HG03039 (cell line): ENCODE measurements around the gene GCAT.
"Not testable (repeated sequence)": the region's sequence is repeated elsewhere in the genome, so short reads cannot be mapped to it uniquely, and the experiment has no call there.

Experiments
- ATAC-seq: cut with Tn5 transposase; IDR thresholded peaks from one replicate; pipeline ENCODE4 v1.9.1; 2021; ENCODE audit warnings: mild to moderate bottlenecking, moderate library complexity; ENCODE audit not compliant: unreplicated experiment

Gene GCAT

DNA sequence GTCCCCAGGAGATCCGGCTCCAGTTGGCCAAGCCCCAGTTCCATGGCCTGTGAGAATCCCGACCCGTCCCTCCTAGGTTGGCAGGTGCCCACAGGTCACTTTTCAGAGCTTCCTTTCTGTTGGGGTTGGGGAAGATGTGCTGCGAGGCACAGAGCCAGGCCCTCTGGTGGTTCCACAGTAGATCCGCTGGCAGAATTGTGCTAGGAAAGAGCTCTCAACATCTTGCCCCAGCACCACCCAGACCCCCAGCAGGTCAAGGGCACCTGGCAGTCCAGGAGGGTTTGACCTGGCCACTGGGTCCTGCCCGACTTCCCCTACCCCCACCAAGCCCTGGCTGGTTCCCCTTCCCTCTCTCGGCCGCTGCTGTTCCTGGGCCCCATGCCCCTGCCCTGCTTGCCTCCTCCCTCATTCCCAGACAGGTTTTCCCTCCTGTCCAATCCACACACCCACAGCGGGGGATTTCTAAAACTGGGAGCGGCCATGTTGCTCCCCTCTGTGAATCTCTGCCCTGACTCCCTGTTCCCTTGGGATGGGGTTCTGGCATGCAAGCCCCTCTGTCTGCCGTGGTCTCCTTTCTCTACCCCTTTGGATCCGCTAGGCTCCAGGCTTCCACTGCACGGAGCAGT lies 26.2 kb upstream of the GCAT start:
- ATAC-seq = no peak

DNA sequence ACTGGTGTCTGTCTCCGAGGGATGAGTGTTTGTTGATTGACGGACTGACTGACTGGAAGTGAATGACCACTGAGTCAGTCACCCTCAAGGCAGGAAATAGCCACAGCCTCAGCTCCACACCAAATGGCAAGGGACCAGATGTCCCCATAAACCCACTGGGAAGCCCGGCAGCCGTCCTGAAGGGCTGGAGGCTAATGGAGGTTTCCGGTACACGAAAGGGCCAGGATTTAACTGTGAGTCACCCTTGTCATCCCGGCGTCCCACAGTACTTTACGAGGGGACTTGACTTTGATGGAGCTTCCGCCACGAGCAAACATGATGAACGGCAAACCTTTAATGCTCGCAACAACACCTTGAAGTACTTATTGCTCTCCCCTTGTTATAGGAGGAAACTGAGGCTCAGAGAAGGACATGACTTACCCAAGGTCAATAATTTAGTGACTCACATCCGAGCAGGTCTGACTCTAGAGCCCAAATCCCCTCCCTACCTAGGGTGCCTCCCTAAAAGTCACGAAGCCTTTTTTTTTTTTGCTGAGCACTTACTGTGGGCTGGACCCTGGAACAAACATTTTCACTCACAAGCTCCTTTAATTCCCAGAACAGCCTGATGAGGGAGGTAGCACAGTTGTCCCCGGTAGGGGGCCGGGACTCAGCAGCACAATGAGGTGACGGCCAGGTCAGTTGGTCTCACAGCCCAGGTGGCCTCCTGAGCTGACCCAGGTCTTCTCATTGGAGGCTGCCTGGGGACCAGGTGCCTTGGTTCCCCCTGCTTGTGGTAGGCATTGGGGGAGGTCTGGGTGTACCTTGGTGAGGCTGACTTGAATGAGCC lies 25.2 kb upstream of the GCAT start:
- no peak for ATAC-seq

DNA sequence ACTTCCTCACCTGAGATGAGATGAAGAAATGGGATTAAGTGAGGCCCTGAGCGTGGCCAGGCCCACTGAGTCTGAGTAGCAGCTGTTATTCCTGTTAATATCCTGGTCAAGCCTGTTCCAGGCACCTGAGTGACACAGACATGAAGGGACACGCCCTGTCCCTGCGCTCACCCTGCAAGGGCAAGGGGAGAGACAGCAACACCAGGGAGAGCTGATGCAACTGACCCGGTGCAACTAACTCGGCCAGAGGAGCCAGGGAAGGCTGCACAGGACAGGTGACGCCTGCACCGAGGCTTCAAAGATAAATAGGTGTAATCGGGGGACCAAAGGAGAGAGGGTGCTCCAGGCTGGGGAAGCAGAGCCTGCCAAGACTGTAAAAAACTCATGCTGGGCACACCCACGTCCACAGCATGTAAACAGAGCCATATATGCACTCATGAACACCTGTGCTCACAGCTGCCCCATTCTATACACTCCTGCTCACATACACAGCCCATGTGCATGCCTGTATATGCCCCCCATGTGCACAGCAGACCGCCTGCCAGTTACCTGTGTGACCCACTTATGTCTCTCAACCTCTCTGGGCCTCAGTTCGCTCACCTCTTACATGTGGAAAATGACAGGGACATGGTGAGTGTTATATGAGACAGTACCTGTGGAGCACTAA lies 22.8 kb upstream of the GCAT start:
- ATAC-seq = no peak

DNA sequence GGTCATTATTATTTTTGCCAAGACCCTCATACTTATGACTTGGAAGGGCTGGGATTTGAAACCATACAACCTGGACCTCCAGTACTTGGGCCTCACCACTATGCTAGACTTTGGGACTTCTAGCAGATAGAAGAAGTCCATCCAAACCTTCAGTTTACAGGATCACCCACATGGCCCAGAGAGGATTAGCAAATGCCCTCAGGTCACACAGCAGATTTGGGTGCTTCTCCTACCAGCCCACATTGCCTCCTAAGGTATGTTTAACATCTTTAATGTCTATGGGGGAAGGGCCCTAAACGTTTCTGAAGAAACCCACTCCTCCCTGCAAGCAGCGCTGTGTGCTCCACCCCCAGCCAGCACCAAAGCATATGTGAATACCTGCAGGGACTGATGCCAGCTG lies 17.5 kb upstream of the GCAT start:
- no peak for ATAC-seq

DNA sequence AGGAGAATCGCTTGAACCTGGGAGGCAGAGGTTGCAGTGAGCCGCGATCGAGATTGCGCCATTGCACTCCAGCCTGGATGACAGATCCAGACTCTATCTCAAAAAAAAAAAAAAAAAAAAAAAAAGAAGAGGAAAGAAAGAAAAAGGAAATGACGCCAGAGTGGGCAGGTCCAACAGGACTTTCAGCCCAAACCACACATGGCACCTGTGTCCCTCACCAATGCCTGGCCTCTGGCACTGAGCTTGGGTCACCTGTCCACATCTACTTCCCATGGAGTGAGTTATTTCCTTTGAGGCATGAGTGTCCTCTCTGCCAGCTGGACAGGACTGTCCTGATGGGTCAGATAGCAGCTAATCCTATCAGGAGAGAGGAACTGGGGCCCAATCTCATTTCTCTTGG lies 15.2 kb upstream of the GCAT start:
- ATAC-seq = no peak

DNA sequence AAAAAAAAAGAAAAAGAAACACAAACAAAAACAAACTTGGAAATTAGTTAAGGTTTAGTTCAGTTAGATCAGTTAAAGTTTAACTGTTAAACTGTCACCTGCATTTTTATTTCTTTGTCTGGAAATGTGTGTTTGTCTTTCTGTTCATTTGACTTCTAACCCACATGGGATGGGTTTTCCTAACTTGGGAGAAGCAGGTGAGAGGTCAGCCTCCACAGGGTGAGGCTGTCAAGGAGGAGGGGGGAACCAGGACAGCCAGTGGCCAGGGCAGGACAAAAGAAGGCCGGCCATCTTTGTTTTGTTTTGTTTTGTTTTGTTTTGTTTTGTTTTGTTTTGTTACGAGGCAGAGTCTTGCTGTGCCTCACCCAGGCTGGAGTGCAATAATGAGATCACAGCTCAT lies 13.4 kb upstream of the GCAT start:
- ATAC-seq = no peak

DNA sequence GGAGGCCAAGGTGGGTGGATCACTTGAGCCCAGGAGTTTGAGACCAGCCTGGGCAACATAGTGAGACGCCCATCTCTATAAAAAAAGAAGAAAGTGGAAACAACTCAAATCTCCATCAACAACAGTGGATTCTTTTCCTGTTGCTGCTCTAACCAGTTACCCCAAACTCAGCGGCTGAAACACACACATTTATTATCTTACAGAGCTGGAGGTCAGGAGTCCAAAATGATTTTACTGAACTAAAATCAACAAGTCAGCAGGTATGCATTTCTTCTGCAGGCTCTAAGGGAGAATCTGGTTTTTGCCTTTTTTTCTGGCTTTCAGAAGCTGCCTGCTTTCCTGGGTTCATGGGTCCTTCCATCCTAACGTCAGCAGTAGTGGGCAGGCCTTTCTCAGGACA lies 11.7 kb upstream of the GCAT start:
- no peak for ATAC-seq

DNA sequence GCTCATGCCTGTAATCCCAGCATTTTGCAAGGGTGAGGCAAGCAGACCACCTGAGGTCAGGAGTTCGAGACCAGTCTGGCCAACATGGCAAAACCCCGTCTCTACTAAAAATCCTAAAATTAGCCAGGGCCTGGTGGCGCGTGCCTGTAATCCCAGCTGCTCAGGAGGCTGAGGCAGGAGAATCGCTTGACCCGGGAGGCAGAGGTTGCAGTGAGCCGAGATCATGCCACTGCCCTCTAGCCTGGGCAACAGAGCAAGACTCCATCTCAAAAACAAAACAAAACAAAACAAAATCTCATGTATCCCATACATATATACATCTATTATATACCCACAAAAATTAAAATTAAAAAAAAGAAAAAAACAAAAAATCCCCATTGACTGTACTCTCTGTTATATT lies 10.5 kb upstream of the GCAT start:
- not testable (repeated sequence) for ATAC-seq

DNA sequence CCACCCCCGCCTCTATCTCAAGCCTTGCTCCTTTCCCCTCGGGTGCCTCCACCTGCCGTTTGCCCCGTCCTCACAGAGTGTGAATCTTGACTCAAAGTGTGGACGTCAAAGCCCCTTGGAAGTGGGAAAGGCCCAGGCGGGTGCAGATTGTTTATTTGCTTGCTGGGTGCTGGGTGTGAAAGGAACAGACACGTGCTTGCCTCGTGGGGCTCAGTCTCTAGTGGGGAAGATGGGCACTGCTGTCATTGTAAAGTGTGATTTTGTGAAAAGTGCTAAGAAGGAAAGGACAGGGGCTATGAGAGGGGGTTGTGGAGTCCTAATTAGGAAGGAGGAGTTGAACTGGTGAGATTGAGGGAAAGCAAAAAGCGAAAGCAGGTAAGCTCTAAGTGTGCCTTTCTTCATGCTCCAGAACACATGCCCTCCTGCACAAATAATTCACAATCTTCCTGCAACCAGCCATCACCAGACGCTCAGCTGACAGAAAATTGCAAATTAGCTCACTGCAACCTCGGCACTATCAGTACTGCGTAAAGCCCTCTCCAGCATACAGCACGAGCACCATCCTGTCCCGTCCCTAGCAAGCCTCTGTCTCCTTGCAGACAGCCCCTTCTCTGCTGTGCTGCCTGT lies 9.7 kb upstream of the GCAT start:
- ATAC-seq = no peak

DNA sequence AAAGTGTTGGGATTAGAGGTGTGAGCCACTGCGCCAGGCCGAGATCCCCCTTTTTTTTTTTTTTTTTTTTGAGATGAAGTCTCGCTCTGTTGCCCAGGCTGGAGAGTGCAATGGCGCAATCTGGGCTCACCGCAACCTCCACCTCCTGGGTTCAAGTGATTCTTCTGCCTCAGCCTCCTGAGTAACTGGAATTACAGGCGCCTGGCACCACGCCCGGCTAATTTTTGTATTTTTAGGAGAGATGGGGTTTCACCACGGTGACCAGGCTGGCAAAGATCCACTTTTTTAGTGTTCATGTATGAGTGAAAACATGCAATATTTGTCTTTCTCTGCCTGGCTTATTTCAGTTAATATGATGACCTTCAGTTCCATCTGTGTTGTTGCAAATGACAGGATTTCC lies 7.8 kb upstream of the GCAT start:
- not testable (repeated sequence) for ATAC-seq

DNA sequence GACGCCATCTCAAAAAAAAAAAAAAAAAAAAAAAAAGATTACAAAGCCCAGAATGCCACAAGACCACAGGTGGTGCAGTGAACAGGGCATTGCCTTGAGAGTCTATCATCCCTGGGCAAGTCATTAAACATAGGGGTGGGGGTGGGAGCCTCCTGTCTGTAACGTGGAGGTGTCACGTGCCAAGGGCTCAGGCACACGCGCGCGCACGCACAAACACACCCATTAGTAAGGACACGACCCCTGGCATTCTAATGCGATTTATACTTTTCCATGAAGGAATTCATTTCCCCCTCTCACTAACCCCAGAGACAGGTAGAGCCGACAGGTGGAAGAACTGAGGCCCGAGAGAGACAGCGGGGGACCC lies 5.8 kb upstream of the GCAT start:
- no peak for ATAC-seq

DNA sequence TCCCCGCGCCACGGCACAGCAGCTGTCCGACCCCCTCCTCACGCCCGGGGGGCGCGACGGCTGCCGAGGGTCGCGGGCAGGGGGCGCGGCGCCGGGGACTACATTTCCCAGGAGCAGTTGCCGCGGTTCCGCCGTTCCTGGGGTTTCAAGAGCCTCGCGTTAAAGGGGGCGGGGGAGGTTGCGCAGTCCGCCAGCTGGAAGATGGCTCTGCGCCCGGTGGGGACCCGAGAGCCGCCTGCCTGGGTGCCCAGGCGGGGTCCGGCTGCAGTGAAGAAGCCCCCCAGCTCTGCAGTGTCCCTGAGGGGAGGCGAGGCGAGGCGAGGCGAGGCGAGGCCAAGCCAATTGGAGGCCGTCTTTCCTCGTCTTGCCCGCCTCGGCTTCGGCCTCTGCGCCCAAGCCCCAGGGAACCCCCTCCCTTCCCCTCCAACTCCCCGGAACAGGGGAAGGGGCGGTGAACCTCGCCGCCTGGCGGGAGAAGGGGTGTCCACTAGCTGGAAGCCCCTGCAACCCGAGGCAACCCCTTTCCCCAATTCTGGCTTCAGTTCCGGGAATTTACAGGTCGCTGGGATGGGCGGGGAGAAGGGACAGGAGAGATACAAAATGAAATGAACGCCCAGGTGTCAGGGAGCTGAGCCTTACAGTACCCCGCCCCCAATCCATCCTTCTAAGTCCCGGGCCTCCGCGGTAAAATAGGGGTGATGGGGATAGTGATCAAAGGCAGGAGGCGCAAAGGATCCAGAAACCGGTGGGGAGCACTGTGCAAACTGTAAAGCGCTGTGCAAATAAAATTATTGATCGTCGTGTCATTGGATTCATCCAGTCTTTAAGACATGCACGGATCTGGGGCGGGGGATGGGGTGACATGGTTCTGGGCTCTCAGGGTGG lies 5.2 kb upstream of the GCAT start:
- no peak for ATAC-seq

DNA sequence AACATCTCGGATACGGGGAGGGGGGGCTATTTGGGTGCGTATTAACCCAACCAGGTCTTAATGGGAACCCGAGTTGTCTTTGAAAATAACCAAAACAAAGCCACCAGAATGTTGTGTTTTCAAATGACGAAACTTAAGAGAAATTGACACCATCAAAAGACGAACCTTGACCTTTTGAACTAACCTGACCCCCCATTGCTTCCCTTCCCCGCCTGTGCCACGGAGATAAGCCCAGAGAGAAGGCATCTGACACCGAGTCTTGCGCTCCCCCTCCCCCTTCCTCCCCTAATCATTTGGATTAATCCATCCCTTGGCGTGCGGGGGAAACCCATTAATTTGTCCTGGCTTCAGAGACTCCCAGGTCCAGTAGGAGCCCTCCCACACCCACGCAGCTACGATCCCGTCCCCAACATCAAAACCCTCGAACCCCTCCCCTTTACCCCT lies 4.5 kb upstream of the GCAT start:
- no peak for ATAC-seq

DNA sequence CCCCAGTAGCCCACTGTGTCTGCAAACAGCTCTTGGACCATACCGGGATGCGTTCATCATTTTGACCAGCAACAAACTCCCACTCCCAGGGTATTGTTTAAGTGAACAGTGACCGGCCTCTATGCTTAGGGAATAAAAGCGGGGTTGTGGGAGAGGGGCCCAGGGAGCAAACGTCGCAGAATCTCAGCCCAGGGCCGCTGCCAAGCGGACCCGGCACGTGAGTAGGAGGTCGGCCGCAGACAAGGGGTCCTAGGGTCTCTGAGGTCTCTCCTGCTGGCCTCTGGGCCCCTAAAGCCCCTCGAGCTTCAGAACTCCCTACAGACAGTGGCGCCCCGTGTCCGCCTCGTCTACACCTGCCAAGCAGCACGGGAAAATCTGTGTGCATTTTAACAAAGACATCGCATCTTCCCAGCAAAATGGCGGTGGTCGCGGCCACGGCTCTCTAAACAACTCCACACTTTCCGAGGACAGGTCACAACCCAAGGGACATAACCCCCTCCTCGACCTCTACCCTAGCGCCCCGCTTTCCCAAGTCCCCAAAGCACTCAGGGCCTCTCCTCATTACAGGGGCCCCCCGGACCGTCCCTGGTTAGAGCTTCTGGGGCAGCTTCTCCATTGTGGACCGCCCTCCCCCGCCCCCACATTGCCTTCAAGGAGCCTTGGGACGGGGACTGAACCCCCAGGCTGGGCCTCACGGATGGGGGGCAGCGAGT lies 3.9 kb upstream of the GCAT start:
- ATAC-seq = no peak

DNA sequence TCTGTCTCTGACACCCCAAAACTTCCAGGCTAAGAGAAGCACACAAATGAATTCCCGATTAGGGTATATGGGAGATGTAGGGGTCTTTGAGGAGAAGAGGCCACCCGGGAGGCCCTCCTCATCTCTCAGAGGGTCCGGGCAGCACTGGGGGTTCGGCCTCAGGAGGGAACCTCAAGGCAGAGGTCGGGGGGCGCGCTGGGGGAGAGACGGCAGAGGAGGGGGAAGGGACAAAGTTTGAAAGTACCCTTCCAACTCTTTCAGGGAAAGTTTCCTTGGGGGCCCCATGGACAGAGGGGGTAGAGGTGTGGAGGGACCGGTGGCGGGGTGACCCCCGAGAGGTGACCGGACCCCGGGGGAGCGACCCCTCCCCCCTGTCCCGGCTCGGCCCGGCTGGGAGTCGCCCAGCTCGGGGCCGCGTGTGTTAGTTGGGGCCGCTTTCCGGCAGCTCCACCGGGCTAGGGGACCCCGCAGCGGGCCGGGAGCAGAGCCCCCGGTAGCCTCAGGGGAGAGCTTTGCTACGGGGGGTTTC lies 3.3 kb upstream of the GCAT start:
- ATAC-seq = no peak

DNA sequence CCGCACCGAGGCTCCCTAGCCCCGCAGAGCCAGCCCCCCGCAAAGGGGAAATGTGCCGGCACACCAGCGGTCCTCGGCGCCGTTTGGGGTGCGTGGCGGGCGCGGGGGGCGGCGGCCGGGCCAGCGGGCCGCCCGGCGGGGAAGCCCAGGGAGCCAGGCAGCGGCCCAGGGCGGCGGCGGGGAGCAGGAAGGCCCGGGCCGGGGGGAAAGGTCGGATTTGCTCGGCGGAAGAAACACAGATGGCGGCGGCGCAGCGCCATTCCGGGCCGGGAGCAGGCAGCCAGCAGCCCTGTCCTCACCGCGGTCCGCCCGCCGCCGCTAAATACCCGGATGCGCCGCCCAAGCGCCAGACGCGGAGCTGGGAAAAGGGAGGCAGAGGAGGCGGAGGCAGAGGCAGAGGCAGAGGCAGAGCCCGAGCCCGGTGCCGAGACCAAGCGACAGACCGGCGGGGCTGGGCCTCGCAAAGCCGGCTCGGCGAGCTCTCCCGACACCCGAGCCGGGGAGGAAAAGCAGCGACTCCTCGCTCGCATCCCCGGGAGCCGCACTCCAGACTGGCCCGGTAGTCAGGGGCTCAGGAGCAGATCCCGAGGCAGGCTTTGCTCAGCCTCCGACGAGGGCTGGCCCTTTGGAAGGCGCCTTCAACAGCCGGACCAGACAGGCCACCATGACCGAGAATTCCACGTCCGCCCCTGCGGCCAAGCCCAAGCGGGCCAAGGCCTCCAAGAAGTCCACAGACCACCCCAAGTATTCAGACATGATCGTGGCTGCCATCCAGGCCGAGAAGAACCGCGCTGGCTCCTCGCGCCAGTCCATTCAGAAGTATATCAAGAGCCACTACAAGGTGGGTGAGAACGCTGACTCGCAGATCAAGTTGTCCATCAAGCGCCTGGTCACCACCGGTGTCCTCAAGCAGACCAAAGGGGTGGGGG lies 2.6 kb upstream of the GCAT start:
- no peak for ATAC-seq

DNA sequence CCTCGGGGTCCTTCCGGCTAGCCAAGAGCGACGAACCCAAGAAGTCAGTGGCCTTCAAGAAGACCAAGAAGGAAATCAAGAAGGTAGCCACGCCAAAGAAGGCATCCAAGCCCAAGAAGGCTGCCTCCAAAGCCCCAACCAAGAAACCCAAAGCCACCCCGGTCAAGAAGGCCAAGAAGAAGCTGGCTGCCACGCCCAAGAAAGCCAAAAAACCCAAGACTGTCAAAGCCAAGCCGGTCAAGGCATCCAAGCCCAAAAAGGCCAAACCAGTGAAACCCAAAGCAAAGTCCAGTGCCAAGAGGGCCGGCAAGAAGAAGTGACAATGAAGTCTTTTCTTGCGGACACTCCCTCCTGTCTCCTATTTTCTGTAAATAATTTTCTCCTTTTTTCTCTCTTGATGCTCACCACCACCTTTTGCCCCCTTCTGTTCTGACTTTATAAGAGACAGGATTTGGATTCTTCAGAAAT lies 1.9 kb upstream of the GCAT start:
- no peak for ATAC-seq
